ENCODE data around the gene PPM1F. TPM values are rescaled to one million over a fixed set of nuclear protein-coding genes. Genes with fewer than 3 reads are reported as not detected.
"Not testable (repeated sequence)": the region's sequence is repeated elsewhere in the genome, so short reads cannot be mapped to it uniquely, and the experiment has no call there.

The PPM1F gene
- total RNA-seq, 1 experiment from 2014 or later = 45.2 TPM

DNA sequence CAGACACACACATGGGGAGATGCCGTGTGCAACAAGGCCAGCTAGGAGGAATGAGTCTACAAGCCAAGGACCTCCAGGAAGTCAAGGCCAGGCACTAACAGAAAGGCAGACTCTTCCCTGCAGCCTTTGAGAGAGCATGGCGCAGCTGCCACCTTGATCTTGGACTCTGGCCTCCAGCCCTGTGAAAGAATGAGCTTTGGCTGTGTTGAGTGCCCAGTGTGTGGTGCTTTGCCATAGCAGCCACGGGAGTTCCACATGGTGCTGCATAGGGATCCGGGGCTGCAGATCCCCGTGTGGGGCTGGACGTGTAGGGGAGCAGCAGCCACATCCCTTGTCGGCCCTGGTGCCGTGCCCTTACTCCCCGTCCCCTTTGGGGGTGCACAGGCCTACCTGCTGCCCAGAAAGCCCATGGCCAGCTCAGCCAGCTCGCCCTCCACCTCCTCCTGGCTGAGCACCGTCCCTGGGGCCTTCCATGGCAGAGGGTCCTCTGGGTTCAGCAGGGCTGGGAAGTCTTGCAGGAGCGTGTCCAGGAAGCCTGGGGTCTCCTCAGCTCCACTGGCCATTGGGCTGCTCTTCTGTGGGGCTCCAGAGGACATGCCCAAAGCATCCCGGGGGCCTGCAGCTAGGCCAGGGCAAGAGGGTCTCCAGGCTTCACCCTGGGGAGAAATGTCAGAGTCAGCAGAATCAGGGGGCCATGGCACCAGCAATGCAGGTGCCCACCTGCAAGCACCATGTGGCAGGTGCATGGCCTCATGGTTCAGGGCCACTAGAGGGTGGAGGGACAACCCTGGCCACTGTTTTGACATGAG is 7.0 kb downstream of the PPM1F start:
- peak; percentile 76 for DNase-seq (ENCODE audit: low spot score)
- in situ Hi-C loops (cut with HindIII; ENCODE audit: low sequenced_read_pairs) = no loop called here

DNA sequence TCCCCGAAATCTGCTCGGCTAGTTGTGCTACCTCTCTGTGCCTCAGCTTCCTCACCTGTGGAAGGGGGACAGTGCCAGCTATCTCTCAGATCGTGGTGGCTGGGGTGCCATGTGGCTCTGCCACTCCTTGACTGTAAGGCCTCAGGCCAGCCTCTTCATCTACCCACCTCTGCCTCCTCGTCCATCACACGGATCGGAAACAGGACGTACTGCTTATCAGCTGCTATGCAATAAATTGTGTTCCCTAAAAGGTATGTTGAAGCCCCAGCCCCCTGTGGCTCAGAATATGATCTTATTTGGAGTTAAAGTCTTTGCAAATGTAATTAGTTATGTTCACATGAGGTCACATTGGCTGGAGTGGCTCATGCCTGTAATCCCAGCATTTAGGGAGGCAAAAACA is 7.8 kb downstream of the PPM1F start:
- in situ Hi-C loops (cut with HindIII; ENCODE audit: low sequenced_read_pairs) = no loop called here

DNA sequence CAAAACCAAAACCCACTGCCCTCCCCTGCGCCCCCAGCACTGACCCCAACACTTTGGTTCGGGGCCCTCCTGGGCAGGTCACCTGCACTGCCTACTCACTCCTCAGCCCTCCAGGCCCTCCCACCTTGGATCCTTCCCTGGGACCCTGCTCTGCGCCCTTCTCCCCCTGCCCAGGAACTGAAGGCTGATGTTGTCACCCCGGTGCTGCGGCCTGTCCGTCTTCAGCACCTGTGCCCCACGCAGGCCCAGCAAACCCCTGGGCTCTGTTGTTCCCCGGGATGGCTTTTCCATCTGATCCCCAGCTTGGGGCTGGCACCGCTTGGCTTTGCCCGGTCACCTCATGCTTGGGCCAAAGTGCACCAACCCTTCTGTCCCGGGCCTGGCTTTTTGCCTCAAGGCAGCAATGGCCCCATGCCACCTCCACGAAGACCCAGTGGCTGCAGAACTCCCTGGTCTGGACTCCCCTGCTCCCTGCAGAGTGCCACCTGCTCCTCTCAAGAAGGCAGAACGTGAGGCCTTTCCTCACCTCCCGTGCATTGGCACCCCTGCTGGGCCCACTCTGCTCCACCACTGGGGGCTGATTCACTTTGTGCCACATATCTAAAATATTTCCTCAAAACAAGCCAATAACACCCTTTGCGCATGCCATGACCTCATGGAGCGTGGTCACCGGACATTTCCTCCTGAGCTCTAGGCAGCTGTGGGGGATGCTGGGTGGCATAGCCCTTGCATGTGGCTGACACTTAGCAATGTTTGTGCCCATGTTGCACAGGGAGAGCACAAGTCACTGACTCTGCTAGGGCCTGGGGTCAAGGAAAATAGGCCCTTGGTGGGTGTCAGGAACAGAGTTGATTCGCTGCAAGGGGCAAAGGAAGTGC is 8.8 kb downstream of the PPM1F start:
- in situ Hi-C loops (cut with HindIII; ENCODE audit: low sequenced_read_pairs) = no loop called here

More for the DNA sequence above, 7.8 kb downstream of the PPM1F start:
- DNase-seq (ENCODE audit: low spot score) = no peak

DNA sequence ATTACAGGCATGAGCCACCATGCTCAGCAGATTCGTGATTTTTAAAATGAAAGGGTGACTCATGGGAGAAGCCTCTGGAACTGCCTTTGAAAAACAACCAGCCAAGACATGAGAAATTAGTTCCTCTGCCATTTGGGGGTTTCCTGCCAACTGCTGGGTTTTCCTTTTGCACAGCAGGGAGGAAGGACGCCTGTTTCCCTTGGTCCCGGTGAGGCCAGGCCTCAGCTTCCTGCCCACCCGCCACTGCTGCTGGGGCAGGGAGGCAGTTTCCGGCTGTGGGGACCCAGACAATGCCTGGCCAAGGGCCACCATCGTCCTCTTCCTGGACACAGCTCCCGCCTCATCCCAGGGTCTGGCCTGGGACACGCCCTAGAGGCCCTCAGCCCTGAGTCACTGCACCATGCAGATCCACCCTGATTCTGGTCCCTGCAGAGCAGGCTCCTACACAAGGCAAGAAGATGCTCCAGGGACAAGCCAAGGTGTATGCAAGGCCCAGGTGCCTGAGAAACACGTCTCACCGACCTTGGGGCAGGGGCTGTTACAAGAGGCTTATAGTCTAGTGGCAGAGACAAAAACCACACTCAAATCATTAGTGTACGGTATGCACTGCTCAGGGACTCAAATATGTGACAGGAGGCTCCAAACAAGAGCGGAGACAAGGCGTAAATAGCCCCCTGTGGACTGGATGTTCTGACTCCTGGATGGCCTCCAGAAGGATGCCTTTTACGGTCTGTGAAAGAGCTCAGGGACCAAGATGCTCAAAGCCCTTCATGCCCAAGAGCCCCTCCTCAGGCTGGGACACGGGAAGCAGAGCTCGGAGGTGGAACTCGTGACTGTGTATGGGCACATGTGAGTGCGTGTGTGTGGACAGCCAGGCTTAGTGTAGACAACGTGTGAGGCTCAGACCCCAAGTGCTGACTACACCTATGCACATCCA is 10.0 kb downstream of the PPM1F start:
- in situ Hi-C loops (cut with HindIII; ENCODE audit: low sequenced_read_pairs) = no loop called here
- peak; percentile 64 for DNase-seq (ENCODE audit: low spot score)

More for the DNA sequence above, 8.8 kb downstream of the PPM1F start:
- DNase-seq (ENCODE audit: low spot score) = peak; percentile 38

DNA sequence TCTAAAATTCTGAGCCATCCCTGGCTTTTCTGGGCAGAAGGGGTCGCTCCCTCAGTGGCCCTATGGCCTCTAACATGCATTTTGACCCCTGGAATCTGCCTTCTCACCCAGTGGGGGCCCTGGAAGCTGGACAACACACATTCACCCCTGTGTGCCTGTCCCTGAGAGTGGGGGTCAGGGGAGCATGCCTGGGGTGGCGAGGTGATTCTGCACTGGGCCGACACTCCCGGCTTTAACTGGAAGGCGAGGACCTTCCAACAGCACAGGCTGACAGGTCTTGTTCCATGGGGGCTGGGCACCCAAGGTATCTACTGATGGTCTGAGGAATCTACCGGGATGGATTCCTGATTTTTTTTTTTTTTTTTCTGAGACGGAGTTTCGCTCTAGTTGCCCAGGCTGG is 10.7 kb downstream of the PPM1F start:
- in situ Hi-C loops (cut with HindIII; ENCODE audit: low sequenced_read_pairs) = no loop called here

DNA sequence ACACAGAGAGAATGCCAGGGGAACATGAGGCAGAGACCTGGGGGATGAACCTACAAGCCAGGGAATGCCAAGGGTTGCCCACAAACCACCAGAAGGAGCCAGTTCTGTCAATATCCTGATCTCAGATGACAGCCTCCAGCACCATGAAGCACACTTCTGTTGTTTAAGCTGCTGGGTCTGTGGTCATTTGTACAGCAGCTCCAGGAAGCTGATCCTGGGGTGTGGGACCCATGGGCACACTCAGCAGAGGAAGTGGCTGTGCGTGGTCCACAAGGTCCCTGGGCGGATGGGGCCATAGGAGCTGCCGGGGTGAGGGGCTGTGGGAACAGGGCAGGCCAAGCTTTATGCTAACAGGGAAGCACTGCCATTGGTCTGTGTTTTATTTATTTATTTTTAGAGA is 12.1 kb downstream of the PPM1F start:
- in situ Hi-C loops (cut with HindIII; ENCODE audit: low sequenced_read_pairs) = no loop called here

More for the DNA sequence above, 10.7 kb downstream of the PPM1F start:
- no peak for DNase-seq (ENCODE audit: low spot score)

DNA sequence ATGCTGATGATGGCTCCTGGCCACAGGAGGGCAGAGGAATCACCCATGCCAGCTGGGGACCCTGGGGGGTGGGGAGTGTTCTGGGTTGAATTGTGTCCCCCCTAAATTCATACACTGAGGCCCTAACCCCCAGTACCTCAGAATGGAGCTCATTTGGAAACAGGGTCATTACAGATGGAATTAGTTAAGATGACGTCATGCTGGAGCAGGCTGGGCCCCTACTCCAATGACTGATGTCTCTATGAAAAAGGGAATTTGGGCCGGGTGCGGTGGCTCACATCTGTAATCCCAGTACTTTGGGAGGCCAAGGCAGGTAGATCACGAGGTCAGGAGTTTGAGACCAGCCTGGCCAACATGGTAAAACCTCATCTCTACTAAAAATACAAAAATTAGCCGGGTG is 12.7 kb downstream of the PPM1F start:
- not testable (repeated sequence) for DNase-seq (ENCODE audit: low spot score)
- in situ Hi-C loops (cut with HindIII; ENCODE audit: low sequenced_read_pairs) = loop anchor here (10.0 kb wide), 2 partner anchors 85 to 225 kb away; no protein-coding TSS in a partner anchor

More for the DNA sequence above, 12.1 kb downstream of the PPM1F start:
- DNase-seq (ENCODE audit: low spot score) = no peak

DNA sequence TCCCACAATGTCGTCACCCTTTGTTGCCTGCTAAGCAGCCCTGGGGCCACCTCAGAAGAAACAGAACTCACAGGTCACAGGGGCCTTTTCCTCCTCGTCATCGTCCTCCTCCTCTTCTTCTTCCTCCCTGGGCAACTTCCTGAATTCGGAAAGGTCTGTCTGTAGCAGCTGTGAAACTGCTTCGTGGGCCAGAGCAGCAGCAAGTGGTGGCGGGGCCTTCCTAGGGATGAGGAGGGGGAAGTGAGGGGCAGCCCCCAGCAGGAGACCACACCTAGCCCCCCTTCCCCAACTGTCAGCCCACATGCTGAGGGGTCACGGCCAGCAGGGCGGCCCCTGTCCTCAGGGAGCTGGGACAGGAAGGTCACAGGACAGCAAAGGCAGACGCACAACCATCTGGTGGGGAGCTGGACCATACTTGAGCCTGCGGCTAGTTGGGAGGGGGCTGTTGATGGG is 13.2 kb downstream of the PPM1F start:
- in situ Hi-C loops (cut with HindIII; ENCODE audit: low sequenced_read_pairs) = loop anchor here (10.0 kb wide), 2 partner anchors 85 to 225 kb away; no protein-coding TSS in a partner anchor
- no peak for DNase-seq (ENCODE audit: low spot score)

DNA sequence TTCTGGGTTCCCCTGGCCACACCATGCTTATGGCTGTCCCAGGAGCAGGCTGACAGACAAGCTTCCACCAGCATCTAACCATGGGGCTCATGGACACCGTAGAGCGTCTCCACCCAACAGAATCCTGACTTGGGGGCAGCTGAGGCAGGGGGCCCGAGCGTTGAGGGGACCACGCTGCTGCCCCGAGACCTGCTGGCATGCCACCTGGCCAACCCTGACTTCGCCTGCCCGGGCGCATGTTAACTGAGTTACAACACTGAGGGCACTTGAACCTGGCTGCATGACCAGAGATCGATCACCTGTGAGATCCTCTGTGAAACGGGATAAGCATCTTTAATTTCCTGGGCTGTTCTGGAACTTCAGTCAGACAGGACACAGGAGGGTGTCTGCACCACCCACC is 13.7 kb downstream of the PPM1F start:
- in situ Hi-C loops (cut with HindIII; ENCODE audit: low sequenced_read_pairs) = loop anchor here (10.0 kb wide), 2 partner anchors 84 to 224 kb away; no protein-coding TSS in a partner anchor
- DNase-seq (ENCODE audit: low spot score) = no peak

DNA sequence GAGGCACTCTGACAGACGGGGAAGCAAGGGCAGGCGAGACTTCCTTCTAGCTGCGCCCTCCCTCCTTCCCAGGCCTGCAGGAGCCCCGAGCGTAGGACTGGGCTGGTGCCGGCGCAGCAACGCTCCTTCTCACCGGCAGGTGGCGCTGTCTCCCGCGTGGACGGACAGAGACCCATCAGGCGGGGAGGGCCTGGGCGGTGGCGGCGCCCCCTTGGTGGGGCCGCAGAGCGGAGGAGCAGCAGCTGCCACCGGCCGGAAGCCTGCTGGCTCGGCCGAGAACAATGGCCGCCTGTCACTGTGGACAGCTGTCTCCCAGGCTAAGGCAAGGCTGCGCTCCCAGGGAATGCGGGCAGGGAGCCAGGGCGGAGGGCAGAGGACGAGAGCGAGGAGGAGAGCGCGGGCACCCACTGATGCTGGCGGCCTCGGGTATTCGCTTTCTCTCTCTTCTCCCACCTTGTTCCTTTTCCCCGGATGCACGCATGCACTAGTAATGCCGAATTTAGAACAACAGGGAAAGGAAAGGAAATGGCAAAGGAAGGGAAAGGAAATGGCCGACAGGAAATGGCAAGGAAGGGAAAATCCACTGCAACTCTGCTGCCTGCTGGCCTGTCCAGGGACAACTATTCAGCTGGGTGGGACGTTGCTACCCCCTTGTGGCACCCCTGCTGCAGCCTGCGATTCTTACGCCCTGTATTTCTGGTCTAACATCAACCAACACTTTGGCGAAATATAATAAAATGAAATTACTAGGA is 14.4 kb downstream of the PPM1F start:
- in situ Hi-C loops (cut with HindIII; ENCODE audit: low sequenced_read_pairs) = loop anchor here (10.0 kb wide), 2 partner anchors 83 to 223 kb away; no protein-coding TSS in a partner anchor
- DNase-seq (ENCODE audit: low spot score) = peak; percentile 93

DNA sequence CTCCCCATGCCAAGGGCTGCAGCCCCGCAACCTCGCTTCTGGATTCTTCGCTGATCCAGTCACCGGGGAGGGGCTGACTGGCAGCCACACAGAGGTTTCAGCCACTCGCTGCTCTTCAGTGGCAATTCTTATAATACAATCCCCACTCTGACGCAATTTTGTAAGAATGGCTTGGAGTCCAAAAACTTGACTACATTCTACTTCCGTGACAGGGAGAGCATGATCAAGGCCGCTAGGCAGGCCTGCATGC is 14.9 kb downstream of the PPM1F start:
- in situ Hi-C loops (cut with HindIII; ENCODE audit: low sequenced_read_pairs) = loop anchor here (10.0 kb wide), 2 partner anchors 83 to 223 kb away; no protein-coding TSS in a partner anchor
- no peak for DNase-seq (ENCODE audit: low spot score)

DNA sequence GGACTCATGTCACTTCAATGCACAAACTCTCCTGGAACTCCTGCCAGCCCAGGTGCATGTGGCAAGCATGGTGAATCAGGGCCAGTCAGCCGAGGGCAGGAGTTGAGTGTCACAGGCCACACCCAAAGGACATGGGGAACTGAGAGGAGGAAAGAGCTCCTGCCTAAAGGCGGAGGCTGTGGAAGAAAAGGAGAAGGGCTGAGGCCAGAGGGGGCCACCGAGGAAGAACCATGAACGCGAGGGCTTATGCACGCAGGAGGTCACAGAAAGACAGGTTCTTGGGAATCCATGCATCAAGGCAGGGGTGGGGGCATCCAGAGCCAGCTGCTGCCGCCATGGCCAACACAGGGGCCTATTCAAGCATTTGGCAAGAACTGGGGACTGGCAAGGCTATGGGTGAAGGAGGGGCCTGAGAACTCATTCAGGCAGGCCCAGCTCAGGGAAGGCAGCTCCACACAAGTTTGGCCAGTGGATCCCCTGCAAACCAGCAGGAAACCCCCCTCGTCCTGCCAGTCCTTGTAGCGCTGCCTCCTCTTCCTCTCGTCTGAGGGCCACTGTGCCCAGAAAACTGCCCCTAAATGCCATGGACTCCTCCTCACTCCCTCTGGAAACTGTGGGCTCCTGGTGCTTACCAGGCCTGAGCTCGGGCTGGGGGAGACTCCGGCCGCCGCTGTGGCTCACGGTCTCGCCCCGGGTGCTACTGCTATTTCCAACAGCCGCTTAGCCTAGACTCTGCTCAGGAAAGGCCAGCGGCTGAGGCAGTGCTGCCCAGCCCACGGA is 15.4 kb downstream of the PPM1F start:
- in situ Hi-C loops (cut with HindIII; ENCODE audit: low sequenced_read_pairs) = loop anchor here (10.0 kb wide), 2 partner anchors 82 to 222 kb away; no protein-coding TSS in a partner anchor
- DNase-seq (ENCODE audit: low spot score) = no peak

DNA sequence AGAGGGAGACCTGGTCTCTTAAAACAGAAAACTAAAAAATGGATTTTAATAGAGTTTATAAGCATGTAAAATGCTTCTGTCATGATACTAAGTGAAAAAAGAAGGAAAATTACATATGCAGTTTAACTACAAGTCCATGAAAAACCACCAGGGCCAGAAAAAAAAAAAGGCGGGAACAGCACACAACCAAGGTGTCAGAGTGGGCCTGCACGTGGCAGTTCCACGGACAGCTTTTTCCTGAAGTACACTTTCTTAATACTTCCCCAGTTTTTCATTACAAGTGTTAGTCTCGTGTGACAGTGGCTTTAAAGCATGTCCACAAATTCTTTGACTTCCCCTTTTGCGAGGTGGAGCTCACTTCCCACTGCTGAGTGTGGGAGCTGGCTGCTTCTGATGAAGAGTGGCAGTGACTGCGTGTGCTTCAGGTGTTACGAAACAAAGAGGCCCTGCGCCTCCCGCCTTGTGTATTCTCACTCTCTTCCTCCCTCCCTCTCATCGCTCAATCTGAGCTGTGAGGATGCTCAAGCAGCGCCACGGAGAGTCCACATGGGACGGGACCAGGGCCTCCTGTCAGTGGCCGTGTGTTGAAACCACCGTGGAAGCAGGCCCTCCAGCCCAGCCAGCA is 16.4 kb downstream of the PPM1F start:
- DNase-seq (ENCODE audit: low spot score) = no peak
- in situ Hi-C loops (cut with HindIII; ENCODE audit: low sequenced_read_pairs) = loop anchor here (10.0 kb wide), 2 partner anchors 81 to 221 kb away; no protein-coding TSS in a partner anchor

DNA sequence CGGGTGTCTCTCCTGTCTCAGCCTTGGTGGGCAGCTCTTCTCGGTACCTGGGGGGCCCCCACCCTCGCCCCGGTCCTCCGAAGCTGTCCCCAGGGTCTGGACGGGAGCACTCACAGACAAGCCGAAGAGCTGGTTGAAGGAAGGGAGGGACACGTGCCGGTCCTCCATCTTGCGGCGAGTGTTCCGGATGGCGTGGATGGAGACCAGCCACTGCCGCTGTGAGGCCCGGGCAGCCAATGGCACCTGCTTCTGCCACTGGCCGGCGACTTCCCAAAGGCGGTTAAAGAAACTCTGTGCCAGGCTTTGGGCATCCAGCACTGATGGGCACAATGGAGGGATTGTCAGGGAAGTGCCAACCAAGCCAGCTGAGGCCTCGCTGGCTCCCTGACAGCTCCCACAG is 18.7 kb downstream of the PPM1F start:
- in situ Hi-C loops (cut with HindIII; ENCODE audit: low sequenced_read_pairs) = loop anchor here (10.0 kb wide), 2 partner anchors 79 to 219 kb away; no protein-coding TSS in a partner anchor
- DNase-seq (ENCODE audit: low spot score) = no peak

DNA sequence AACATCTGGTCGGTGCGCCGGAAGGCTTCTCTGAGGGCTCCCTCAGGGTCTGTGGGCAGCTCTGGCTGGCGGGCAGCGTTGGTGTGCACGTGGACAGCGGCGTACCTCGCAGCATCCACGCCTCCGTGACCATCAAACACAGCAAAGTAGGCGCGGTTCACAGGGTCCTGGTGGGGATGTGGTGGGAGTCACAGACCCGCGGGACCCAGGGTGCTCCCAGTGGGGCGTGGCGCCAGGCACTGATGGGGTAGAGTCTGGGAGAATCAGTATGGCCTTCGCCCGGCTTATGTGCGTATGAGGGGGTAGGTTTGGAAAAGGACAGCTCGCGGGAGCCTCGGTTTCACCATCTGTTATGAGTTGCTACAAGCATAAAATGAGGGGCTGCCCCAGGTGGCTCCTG is 19.2 kb downstream of the PPM1F start:
- DNase-seq (ENCODE audit: low spot score) = no peak
- in situ Hi-C loops (cut with HindIII; ENCODE audit: low sequenced_read_pairs) = loop anchor here (10.0 kb wide), 2 partner anchors 79 to 219 kb away; no protein-coding TSS in a partner anchor

DNA sequence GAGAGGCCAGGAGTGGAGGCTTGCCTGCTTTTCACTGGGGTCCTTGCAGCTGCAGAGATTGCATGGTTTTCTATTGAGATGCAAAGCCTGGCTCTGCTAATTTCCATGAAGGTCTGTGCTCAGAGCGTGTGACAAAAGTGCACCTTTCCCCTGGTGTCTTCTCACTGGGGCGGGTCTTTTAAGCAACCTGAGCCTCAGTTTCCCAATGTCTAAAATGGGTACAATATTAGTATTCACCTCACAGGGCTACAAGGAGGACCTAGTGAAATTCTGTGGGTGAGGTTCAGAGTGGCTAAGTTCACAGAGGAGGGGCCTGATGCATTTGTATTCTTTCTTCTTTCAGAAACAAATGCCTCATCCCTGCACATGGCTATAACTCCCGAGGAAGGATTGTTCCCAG is 20.3 kb downstream of the PPM1F start:
- no peak for DNase-seq (ENCODE audit: low spot score)
- in situ Hi-C loops (cut with HindIII; ENCODE audit: low sequenced_read_pairs) = loop anchor here (10.0 kb wide), 2 partner anchors 78 to 218 kb away; no protein-coding TSS in a partner anchor

DNA sequence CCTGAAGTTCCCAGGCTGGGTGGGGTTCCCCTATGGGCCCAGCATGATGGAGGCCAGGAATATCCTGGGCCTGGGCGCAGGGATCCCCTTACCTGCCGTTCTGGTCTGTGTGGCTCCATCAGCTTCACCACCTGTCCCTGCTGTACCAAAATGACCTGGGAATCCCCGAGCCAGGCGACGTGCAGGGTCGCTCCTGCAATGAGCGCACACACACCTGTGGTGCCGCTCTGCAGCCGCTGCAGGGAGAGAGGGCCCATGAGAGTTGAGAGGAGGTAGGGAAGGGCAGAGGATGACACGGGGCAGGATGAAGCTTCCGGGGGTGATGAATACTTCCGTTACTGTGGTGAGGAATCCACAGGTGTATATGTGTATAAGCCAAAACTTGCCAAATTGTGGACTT is 21.6 kb downstream of the PPM1F start:
- in situ Hi-C loops (cut with HindIII; ENCODE audit: low sequenced_read_pairs) = loop anchor here (10.0 kb wide), 2 partner anchors 76 to 216 kb away; no protein-coding TSS in a partner anchor
- no peak for DNase-seq (ENCODE audit: low spot score)
